Loucy (cell line): ENCODE measurements around the gene AGAP1.

ENCODE experiments used
- CTCF ChIP-seq: fragments of 200-600 bp; sonication (generic); conservative IDR thresholded peaks from 2 replicates; pipeline ENCODE4 v1.5.1; 2014; ENCODE audit warnings: mild to moderate bottlenecking, antibody characterized with exemption, low read length
- EZH2phosphoT487 ChIP-seq: fragments of 200-600 bp; IDR thresholded peaks from 2 replicates; pipeline ENCODE4 v1.6.1; 2018; ENCODE audit warnings: antibody characterized with exemption, mild to moderate bottlenecking, moderate library complexity, borderline replicate concordance

DNA sequence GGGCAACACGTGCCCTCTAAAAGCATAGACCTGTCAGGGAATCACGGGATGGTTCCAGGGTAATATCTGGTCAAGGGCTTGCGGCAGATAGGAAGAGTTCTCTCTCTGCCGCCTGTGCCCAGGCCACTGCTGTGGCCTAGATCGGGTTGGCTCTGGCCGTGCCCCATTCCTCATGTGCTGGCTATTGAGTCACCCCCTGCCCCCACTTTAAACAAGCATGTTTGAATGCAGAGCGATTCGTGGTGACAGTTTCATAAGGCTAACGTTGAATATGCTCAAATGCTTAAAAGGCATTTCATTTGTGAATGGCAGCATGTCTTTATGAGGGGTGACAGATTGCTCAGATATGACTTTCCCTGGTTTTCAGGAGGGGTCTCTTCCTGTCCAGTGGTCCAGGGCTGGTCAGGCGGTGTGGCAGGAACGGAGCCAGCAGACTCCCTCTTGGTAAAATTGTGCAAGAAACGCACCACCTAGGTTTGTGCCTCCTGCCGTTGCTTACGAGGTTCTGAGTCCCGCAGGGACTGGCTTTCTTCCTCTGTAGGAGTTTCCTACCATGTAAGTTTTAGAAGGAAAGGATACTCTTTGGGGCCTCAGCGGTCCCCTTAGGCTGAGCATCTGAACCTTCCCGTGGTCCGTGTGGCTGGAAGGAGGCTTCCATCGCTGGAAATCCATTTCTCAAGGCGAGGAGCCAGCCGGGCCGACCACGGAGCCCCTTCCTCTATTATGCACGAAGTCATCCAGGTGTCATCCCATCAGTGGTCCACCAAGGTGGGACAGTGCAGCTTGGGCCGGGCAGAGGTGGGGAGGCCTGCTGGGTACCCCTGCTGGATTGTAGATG, 50.2 kb downstream of the AGAP1 start:
- TF ChIP-seq CTCF: no peak
- TF ChIP-seq EZH2phosphoT487: no peak
